NOMO-1 (cell line): Measurements from ENCODE around the gene TMEM231.
"Not testable (repeated sequence)": the region's sequence is repeated elsewhere in the genome, so short reads cannot be mapped to it uniquely, and the experiment has no call there.

Experiments used
- DNase-seq, 2 experiments: peaks; one replicate each; lab custom pipeline; 2025; ENCODE audit not compliant: unreplicated experiment in 2 of 2; lab: John Stamatoyannopoulos, UW

TMEM231 gene

DNA sequence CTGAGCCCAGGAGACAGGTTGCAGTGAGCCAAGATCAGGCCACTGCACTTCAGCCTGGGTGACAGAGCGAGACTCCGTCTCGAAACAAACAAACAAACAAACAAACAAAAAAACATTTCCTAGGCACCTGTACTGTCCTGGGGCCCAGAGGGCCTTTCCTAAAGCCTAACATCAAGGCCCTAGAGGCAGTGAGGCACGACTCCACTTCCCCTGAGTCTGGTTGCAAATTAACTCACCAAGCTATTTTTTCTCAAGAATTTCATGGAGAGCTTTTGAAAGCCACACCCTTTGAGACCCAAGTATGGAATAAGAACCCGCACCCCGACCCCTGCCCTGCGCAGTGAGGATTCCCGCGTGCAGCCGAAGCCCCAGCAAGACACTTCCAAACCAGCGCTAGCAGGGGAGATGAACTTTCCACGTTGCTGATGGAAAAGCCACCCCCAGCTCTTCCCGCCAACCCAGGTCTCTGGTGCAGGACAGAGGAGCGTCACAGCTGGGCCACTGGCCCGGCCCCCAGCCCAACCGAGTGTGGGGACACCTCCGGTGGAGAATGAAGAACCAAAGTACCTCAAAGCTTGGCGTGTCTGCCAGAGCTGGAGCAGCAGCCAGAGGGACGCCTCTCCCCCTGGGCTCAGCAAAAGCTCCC lies 21.4 kb downstream of the TMEM231 start:
- no peak for DNase-seq

DNA sequence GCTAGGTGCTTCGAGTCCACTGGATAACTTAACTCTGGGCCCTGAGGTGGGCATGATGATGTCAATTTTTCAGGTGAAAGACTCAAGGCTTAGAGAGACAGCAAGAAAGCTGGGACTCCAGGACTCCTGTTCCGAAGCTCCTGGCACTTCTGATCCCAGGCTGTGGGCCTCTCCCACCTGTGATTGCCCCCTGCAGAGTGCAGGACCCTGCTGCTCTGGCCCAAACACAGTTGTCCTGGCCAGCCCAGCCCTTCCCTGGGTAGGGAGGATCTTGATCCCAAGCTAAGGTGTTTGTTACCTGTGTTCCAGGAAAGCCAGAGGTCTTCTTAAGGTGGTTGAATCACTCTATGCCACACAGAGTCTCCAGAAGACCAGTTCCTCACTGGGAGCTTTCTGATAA lies 23.3 kb downstream of the TMEM231 start:
- DNase-seq = no peak

DNA sequence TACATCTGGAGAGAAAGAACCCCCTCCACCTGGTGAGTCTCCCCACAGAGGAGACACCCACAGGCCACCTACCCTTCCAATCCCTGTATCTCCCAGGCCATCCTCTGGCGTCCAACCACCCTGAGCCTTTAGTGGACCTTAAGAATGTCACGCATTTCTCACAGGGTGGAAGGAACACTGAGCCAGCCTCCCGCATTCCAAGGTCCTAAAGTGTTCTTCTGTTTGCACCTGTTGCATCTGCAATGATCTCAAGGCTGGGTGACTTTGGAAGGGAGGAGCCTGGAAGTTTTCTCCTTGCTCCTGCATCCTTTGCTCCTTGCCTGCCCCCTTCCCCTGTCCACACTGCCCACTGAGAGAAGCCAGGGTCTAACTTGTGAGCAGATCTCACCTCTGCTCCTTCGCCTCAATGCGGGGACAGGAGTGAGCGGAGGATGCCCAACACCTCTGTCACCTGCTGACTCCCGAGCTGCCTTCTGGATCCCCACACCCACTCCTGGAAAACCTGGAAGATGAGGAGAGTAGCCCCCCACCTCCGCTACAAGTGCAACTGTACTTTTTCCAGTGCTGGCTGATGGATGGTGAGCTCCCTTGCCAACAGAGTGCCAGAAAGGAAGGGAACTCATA lies 23.8 kb downstream of the TMEM231 start:
- DNase-seq = no peak

DNA sequence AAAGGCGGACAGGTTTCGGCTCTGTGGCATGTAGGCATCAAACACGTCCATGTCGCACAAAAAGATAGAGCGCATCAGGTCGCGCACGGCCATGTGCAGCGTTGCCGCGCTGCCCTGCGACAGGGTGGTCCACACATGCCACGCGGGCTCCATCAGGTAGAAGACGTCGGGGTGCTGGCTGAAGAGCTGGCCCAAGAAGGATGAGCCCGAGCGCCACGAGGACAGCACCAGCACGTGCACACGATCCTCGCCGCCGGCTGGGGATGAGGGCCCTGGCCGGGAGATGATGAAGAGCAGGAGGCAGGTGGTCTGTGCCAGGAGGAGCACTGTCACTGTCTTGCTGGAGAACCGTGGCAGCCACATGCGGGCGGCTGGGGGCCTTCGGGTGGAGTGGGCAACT lies 26.1 kb downstream of the TMEM231 start:
- no peak for DNase-seq

DNA sequence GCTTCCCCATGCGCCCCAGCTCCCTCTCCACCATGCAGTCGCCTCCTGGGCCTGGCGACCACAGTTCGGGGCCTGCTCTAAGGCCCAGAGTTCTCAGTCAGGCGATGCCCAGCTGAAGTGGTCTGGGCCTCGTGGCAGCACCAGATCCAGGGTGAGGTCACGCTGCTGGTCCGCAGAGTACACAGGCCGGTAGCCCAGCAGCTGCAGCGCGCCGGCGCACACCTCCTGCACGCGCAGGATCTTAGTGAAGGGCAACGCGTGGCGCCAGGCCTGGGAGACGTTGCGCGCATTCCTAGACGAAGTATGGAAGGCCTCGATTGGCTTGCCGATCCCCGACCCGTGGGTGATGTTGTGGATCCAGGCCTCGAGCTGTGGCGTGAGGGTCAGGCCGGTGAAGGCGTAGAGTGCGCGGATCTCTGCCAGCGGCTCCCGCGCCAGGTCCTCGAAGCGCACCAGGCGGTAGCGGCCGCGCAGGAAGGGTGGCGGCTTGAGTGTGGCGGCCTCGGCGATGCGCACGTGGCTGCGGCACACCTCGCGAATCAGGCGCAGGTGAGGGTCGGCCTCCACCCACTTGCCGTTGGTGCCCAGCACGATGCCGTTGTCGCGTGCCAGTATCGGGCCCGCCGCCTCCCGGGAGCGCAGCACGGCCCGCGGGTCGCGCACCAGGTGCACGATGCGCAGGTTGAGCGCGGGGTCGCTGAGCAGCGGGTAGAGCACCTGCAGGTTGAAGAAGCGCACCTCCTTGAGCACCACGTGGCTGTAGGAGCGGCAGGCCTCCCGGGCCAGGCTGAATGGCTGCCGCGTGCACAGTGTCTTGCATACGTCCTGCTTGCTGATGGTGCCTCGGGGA lies 26.8 kb downstream of the TMEM231 start:
- DNase-seq = no peak

DNA sequence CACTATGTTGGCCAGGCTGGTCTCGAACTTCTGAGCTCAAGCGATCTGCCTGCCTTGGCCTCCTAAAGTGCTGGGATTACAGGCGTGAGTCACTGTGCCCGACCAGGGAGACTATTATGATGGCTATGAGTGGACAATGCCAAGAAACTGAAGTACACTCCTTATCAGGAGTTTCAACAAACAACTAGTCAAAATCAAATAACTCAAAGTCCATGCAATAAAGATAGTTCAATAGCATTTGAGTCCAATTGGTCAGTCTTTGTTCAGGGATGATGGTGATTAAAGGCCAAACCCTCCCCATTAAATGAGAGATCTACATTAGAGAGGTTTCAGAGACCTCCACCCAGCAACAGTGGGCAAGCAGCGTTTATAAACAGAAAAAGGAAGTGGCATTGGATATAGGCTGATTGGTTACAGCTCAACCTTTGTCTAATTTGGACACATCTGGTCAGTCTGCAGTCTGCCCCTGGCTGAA lies 28.2 kb downstream of the TMEM231 start:
- DNase-seq = no peak

DNA sequence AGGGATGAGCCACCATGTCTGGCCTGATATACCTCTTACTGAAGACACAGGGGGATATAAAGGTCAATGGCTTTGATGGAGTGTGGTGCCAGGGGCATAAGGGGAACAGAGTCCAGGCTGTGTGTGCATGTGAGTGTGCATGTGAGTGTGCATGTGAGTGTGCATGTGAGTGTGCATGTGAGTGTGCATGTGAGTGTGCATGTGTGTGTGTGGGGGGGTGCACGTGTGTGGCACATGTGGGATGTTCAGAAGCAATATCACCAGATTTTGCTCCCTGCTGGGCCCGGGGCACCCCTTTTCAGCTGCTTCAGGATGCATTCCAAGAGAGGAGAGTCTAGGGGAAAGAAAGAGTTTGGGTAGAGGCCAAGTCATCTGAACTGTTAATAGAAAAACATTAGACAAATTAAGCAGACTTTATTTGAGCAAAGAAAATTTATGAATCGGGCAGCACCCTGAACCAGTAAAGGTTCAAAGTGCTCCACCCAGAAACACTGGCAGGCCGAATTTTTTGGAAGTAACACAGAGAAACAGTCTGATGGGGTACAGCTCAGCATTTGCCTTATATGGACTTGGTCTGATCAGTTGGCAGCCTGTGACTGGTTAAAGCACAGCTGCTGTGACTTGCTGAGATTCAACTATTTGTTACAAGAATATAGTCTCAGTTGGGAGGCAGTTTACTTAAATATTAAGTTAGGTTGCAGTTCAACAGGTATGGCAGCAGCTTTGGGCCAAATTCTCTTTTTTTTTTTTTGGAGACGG lies 29.8 kb downstream of the TMEM231 start:
- no peak for DNase-seq

DNA sequence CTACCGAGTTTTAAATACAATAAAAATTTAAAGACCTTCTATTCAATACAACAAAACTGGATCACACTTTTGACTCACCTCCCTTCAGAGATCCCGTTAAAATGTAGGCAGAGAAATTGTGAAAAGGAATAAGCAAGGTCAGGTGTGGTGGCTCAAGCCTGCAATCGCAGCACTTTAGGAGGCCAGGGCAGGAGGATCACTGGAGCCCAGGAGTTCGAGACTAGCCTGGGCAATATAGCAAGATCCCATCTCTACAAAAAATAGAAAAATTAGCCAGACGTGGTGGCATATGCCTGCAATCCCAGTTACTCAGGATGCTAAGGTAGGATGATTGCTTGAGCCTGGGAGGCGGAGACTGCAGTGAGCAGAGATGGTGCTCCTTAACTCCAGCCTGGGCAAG lies 36.9 kb downstream of the TMEM231 start:
- no peak for DNase-seq

DNA sequence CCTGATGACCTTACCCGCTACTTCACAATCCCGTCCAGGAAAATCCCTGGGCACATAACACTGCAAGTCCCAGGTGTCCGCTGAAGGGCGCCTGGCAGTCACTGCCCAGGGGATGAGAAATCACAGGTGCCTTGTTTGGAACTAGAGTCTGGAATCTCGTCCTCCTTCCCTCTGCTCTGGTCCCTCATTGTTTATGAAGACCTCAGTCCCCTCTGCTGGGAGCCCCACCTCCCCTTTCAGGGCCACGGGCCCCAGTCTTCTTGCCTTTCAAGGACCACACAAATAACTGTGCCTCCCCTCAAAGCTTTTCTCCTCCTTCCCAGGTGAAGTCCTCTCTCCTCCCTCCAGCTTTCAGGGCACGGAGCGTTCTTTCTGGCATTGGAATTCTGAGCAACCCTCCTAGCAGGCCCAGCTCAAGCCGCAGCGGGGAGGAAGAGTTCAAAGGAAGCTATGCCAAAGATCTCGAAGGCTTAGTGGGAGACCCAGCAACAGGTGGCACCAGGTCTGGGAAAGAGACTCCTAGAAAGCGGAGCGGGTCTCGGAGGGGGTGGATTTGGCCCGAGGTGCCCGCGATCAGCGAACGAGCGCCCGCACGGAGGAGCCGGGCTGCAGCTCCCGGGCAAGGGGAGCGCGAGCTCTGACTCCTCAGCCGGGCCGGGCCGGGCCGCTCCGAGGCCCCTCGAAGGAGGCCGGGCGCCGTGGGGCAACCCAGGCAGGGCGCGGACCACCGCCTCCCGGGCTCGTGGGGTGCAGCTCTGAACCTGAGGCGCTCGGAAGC lies 39.7 kb downstream of the TMEM231 start:
- peak in 1 of 2 experiments; percentile 5 for DNase-seq

DNA sequence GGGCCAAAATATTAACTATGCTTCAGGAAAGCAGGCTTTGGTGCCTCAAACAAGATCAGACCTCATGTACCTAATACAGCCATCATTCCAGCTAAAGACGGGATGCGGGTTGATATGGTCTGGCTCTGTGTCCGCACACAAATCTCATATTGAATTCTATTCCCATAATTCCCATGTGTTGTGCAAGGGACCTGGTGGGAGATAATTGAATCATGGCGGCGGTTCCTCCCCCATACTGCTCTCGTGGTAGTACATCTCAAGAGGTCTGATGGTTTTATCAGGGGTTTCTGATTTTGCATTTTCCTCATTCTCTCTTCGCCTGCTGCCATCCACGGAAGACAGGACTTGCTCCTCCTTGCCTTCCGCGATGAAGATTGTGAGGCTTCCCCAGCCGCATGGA lies 41.8 kb downstream of the TMEM231 start:
- no peak for DNase-seq

DNA sequence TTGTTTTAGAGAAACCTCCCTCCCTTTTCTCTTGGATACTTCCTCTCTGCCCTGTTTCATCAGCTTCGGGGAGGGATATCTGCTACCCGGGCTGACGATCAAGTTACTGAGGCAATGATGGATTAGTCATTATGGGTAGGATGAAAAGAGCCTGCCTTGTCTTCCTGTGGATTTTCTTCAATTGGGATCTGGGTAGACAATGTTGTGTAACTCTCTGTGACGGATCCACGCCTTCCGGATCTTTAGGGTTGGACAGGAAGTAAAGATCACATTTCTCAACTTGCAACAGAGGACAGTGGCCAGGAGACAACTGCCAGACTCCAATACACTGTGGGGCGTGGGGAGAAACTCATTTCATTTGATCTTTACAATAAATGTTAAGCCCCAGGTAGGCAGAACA lies 49.5 kb downstream of the TMEM231 start:
- DNase-seq = peak; percentile 49 to 69

DNA sequence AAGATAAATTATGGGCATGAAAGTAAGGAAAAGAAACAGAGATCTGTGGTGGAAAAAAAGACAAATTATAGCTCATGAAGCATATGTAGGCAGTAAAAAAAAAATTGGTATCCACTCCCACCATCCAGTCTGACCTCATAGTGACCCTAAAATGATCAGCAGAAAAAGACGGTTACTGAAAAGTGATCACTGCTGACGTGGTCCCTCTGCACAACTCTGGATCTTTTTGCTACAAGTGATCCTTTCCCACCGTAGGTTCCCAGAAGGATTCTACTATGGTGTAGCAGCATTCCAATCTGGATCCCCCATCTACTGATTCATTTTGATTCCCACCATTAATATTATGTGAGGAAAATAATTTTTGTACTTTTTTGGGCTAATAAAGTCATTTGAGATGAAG lies 49.9 kb downstream of the TMEM231 start:
- DNase-seq = no peak

DNA sequence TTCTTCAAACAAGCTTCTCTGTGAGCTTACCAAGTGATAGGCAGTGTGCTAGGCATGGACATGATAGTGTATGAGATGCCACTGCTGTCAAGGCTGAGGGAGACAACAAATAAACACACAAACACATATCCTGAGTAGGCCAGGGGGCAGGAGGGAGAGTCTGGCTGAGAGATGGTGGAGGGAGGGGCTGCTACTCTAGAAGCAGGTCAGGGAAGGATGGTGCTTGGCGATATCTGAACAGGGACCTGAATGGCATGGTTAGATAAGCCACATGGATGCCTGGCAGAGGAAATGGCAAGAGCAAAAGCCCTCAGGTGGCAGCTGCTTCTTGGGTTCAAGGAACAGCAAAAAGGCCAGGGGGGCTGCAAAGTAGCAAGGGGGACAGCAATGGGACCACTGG lies 52.3 kb downstream of the TMEM231 start:
- no peak for DNase-seq

DNA sequence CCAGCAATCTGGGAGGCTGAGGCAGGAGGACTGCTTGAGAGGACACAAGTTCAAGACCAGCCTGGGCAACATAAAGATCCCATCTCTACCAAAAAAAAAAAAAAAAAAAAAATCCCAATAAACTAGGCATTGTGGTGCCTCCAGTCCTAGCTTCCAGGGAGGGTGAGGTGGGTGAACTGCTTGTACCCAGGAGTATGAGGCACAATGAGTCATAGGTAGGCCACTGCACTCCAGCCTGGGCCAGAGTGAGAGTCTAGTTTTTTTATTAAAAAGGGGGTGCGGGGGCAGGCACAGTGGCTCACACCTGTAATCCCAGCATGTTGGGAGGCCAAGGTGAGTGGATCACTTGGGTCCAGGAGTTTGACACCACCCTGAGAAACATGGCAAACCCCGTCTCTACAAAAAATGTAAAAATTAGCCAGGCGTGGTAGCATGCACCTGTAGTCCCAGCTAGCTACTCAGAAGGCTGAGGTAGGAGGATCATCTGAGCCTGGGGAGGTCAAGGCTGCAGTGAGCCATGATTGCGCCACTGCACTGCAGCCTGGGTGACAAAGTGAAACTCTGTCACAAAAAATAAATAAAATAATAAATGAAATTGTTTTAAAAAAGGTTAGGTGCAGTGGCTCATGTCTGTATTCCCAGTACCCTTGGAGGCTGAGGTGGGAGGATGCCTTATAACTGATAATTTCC lies 53.0 kb downstream of the TMEM231 start:
- no peak for DNase-seq

DNA sequence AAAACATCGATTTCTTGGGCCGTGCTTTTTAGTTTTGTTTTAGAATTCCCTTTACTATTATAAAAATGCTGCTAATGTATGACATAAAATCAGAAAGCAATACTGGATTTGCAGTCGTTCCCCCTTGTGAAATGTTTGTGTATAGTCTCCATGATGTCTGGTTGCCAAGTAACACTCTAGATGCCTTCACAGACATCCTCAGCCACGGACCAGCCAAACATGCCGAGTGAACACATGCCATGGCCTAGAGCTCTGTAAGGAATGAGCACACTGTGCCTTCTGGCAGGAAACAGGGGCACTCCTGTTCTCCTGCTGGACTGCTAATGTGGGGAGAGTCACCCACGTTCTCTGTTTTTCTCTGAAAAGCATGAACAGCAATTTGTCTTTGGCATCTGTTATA lies 54.2 kb downstream of the TMEM231 start:
- DNase-seq = not testable (repeated sequence)

DNA sequence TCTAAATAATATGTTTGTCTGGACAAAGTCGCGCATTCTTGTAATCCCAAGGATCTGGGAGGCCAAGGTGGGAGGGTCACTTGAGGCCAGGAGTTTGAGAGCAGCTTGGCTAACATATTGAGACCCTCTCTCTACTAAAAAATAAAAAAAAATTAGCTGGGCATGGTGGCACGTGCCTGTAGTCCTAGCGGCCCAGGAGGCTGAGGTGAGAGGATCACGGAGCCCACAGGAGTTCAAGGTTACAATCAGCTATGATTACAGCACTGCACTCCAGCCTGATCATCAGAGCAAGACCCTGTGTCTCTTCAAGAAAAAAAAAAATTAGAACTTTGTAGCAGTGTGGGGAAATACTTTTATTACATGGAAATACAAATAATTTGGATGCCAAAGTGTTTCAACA lies 54.7 kb downstream of the TMEM231 start:
- DNase-seq = no peak

DNA sequence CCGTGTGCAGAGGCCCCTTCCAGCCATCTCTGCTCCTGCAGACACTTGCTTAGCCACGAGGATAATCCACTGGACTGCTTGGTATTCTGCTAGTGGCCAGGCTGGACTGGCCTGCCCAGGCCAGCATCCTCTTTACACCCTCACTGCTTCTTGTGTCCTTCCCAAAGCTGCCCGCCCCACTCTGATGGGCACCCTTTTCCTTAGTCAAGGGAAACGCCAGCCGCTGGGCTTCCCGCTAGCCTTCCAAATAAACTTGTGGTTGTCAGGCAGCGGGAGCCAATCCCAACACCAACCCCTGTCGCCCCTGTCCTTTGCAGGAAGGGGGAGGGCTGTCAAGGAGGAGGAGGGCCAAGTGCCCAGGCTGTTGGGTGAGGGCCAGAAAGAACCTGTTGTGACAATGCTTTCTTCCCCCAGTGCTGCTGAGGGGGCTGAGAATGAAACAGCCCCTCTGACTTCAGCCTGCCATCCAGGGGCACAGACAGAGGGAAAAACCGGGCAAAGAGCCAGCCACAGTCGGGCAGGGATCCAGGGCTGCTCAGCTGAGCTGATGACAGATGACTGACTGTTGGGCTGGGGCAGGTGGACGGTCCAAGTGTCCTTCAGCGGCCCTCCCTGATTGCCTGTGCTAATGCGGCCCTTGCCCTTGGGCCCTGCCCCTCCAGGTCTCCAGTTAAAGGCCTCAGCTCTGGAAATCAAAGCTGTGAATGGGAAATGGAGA lies 57.3 kb downstream of the TMEM231 start:
- DNase-seq = not testable (repeated sequence)

DNA sequence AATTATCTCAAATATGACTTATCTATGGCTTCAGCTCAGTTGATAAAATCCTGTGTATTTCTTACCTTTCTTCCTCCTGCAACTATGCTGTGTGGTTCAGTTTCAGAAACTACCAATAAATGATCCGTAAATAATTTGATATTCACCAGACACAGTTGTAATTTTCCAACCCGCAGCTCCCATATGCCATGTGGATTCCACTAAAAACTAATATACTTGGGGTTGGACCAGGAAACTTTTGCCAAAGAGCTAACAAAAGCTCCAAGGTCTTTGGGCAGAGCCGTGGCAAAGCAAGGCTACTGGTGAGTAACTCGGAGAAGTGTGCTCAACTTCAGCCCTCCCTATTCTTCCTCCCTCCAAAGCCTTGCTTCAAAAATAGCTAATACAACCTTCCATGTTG lies 58.5 kb downstream of the TMEM231 start:
- DNase-seq = no peak

DNA sequence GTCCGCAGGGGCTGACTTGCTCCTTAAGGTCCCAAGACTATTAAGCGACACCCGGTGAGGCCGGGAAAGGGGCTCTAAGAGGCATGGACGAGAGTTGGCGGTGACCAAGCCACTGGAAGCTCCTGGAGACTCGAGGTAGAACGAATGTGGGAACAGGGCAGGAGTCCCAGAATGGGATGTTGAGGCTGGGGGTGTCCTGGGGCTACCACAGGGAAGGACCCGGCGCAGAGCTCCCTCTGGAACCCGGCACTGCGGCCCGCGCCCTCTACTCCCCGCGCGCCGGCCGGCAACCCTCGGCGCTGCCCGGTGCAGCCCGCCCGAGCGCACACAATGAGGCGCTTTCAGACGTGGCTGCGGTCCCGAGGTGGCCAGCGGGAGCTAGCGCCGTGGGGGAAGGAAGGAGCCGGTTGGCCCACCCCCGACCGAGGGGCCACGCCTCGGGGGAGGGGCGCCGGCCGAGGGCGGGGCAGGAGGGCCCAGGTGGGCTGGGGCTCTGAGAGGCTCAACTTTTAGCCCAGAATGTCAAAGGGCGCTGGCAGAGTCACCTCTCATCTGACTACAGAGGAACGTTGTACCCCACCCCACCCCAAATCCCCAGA lies 60.9 kb downstream of the TMEM231 start, which contains the start of gene CHST6:
TSS of gene CHST6 (minus strand) at position 366 of the 599 bp plus-strand sequence. CDS start 15,613 bp downstream, outside the sequence.
- peak in 1 of 2 experiments; percentile 58 for DNase-seq
